Measurements from ENCODE around the gene PXYLP1. TPM values are rescaled to one million over a fixed set of nuclear protein-coding genes. Genes with fewer than 3 reads are reported as not detected.
"Not testable (repeated sequence)": the region's sequence is repeated elsewhere in the genome, so short reads cannot be mapped to it uniquely, and the experiment has no call there.

Gene PXYLP1
- total RNA-seq, 1 donor from 2014 or later, result 21.2 TPM

- Mint-ChIP-seq H3K27ac (ENCODE audit: unreplicated experiment) (no peak overlapping the region), H3K4me3 (ENCODE audit: unreplicated experiment) (no peak overlapping the region), H3K4me1 (ENCODE audit: unreplicated experiment) (no peaks in the 10 kb centered on the region), H3K27me3 (ENCODE audit: unreplicated experiment) (peaks cover 44% of the 10 kb centered on the region), H3K36me3 (ENCODE audit: unreplicated experiment) (no peaks in the 10 kb centered on the region), H3K9me3 (ENCODE audit: unreplicated experiment) (no peaks in the 10 kb centered on the region)
- no peak for DNase-seq (ENCODE audit: extremely low spot score, unreplicated experiment)
- TF ChIP-seq CTCF (IDR thresholded peaks at IDR 0.05), result no peak
These were observed 27.3 kb upstream of the PXYLP1 start for GRCh38 chr3:141204343-141204742.

- not testable (repeated sequence) for DNase-seq (ENCODE audit: extremely low spot score, unreplicated experiment); H3K36me3 Mint-ChIP-seq (ENCODE audit: unreplicated experiment); H3K27me3 Mint-ChIP-seq (ENCODE audit: unreplicated experiment); H3K4me3 Mint-ChIP-seq (ENCODE audit: unreplicated experiment); H3K9me3 Mint-ChIP-seq (ENCODE audit: unreplicated experiment); H3K4me1 Mint-ChIP-seq (ENCODE audit: unreplicated experiment); H3K27ac Mint-ChIP-seq (ENCODE audit: unreplicated experiment)
These were observed 20.3 kb upstream of the PXYLP1 start for GRCh38 chr3:141211306-141211705.

- H3K9me3 Mint-ChIP-seq (ENCODE audit: unreplicated experiment), result no peaks in the 10 kb centered on the region
These were observed 19.5 kb upstream of the PXYLP1 start for GRCh38 chr3:141212101-141212500.

GRCh38 chr3:141212555-141212954 is 19.1 kb upstream of the PXYLP1 start:
- no peaks in the 10 kb centered on the region for H3K9me3 Mint-ChIP-seq (ENCODE audit: unreplicated experiment)
- no peak overlapping the region for H3K4me3 Mint-ChIP-seq (ENCODE audit: unreplicated experiment)
- H3K4me1 Mint-ChIP-seq (ENCODE audit: unreplicated experiment), result no peaks in the 10 kb centered on the region
- H3K36me3 Mint-ChIP-seq (ENCODE audit: unreplicated experiment), result no peaks in the 10 kb centered on the region
- H3K27me3 Mint-ChIP-seq (ENCODE audit: unreplicated experiment), result no peaks in the 10 kb centered on the region
- no peak for TF ChIP-seq CTCF (IDR thresholded peaks at IDR 0.05)
- no peak for DNase-seq (ENCODE audit: extremely low spot score, unreplicated experiment)
- no peak overlapping the region for H3K27ac Mint-ChIP-seq (ENCODE audit: unreplicated experiment)

More at GRCh38 chr3:141212101-141212500, 19.5 kb upstream of the PXYLP1 start:
- no peak for DNase-seq (ENCODE audit: extremely low spot score, unreplicated experiment)
- Mint-ChIP-seq H3K4me1 (ENCODE audit: unreplicated experiment) (no peaks in the 10 kb centered on the region), H3K4me3 (ENCODE audit: unreplicated experiment) (no peak overlapping the region), H3K36me3 (ENCODE audit: unreplicated experiment) (no peaks in the 10 kb centered on the region), H3K27me3 (ENCODE audit: unreplicated experiment) (no peaks in the 10 kb centered on the region), H3K27ac (ENCODE audit: unreplicated experiment) (no peak overlapping the region)
- no peak for TF ChIP-seq CTCF (IDR thresholded peaks at IDR 0.05)

GRCh38 chr3:141216975-141217374 is 14.7 kb upstream of the PXYLP1 start:
- no peaks in the 10 kb centered on the region for H3K36me3 Mint-ChIP-seq (ENCODE audit: unreplicated experiment)

More at GRCh38 chr3:141216975-141217374, 14.7 kb upstream of the PXYLP1 start:
- no peak overlapping the region for H3K27ac Mint-ChIP-seq (ENCODE audit: unreplicated experiment)
- no peak overlapping the region for H3K4me3 Mint-ChIP-seq (ENCODE audit: unreplicated experiment)
- H3K9me3 Mint-ChIP-seq (ENCODE audit: unreplicated experiment), result no peaks in the 10 kb centered on the region
- H3K4me1 Mint-ChIP-seq (ENCODE audit: unreplicated experiment), result no peaks in the 10 kb centered on the region
- H3K27me3 Mint-ChIP-seq (ENCODE audit: unreplicated experiment), result no peaks in the 10 kb centered on the region
- DNase-seq (ENCODE audit: extremely low spot score, unreplicated experiment), result no peak
- no peak for TF ChIP-seq CTCF (IDR thresholded peaks at IDR 0.05)

Data from osteocyte (in vitro differentiated cells).